DND-41 (cell line): ENCODE data around the gene PNPLA1.

Source experiments
- EZH2 ChIP-seq: IDR thresholded peaks from 3 replicates; pipeline ENCODE4 v1.6.1; 2012; ENCODE audit warnings: borderline replicate concordance, low read depth, mild to moderate bottlenecking, moderate library complexity, low read length, inconsistent platforms; ENCODE audit not compliant: severe bottlenecking
- TF ChIP-seq, protein P1 (sequence below): IDR thresholded peaks from 2 replicates; pipeline ENCODE4 v1.5.1; 2012; ENCODE audit warnings: borderline replicate concordance, low read length, moderate library complexity, mild to moderate bottlenecking; ENCODE audit not compliant: poor library complexity, severe bottlenecking; ENCODE audit errors: extremely low read depth

DNA sequence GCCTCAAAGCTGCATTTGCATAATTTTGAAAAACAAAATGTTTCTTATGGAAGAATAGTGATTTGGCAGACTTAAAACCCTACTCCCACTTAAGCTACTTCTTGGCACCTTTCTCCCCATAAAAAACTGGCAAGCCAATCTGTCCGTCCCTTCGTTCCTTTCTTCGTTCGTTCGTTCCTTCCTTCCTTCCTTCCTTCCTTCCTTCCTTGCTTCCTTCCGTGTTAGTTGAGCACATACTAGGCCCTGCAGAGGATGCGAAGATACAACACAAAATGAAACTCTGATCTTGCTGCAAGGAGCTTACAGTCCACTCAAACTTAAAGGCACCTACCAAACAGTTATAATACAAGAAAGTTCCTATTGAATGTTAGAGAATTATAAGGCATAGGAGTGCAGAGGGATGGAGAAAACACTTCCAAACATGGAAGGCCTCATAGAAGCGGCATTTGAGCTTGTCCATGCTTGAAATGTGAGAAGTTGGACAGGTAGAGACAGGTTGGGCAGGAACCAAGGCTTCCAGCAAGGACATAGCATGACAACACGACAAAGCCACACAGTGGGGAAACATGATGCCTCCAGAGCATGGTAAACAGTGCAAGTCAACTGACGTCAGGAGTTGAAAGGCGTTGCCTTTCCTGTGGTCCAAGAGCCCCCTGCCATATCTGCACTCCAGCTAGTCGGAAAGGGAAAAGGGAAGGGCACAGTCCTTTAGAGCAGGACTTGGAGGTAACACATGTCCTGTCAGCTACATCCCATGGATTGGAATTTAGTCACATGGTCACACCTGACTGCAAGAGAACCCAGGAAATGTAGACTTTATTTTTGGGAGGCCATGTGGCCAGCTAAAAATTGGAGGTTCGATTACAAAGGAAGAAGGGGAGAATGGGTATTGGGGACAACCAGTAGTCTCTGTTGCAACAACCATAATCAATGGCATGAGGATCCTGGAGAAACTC, 7.0 kb downstream of the PNPLA1 start:
- TF ChIP-seq, protein P1, sequence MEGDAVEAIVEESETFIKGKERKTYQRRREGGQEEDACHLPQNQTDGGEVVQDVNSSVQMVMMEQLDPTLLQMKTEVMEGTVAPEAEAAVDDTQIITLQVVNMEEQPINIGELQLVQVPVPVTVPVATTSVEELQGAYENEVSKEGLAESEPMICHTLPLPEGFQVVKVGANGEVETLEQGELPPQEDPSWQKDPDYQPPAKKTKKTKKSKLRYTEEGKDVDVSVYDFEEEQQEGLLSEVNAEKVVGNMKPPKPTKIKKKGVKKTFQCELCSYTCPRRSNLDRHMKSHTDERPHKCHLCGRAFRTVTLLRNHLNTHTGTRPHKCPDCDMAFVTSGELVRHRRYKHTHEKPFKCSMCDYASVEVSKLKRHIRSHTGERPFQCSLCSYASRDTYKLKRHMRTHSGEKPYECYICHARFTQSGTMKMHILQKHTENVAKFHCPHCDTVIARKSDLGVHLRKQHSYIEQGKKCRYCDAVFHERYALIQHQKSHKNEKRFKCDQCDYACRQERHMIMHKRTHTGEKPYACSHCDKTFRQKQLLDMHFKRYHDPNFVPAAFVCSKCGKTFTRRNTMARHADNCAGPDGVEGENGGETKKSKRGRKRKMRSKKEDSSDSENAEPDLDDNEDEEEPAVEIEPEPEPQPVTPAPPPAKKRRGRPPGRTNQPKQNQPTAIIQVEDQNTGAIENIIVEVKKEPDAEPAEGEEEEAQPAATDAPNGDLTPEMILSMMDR, result no peak
- TF ChIP-seq EZH2, result no peak
